Activated CD8-positive, alpha-beta T cell treated with anti-CD3 and anti-CD28 coated beads for 36 hours (primary cell): Measurements from ENCODE around the gene APOL6. TPM values are rescaled to one million over a fixed set of nuclear protein-coding genes. Genes with fewer than 3 reads are reported as not detected.
"Not testable (repeated sequence)": the region's sequence is repeated elsewhere in the genome, so short reads cannot be mapped to it uniquely, and the experiment has no call there.

ENCODE experiments used
- ATAC-seq: fragments of 200-7000 bp; cut with Tn5 transposase; one replicate; pipeline ENCODE4 v1.10.0; 2021; ENCODE audit warnings: mild to moderate bottlenecking, moderate library complexity
- CTCF ChIA-PET: fragments of 350-600 bp; sonication (Branson Sonifier 250); formaldehyde crosslinking; loops from one replicate; lab custom pipeline; 2021; ENCODE audit warnings: antibody characterized with exemption; lab: Charles Lee
- POLR2A ChIA-PET: fragments of 350-600 bp; sonication (Branson Sonifier 250); formaldehyde crosslinking; loops from one replicate; lab custom pipeline; 2021; ENCODE audit warnings: antibody characterized with exemption; lab: Charles Lee
- DNase-seq: peaks from one replicate; pipeline ENCODE4 v3.0.0-alpha.2; 2020
- H3K27ac Mint-ChIP-seq: one replicate; pipeline ENCODE4 v1.8.0; 2021; ENCODE audit warnings: mild to moderate bottlenecking, mixed read lengths
- H3K27me3 Mint-ChIP-seq: one replicate; pipeline ENCODE4 v1.8.0; 2021; ENCODE audit warnings: mixed read lengths
- H3K36me3 Mint-ChIP-seq: one replicate; pipeline ENCODE4 v1.8.0; 2021; ENCODE audit warnings: low read depth, mixed read lengths
- H3K4me1 Mint-ChIP-seq: one replicate; pipeline ENCODE4 v1.8.0; 2021; ENCODE audit warnings: low read depth, mixed read lengths
- H3K4me3 Mint-ChIP-seq: one replicate; pipeline ENCODE4 v1.8.0; 2021; ENCODE audit warnings: mild to moderate bottlenecking, moderate library complexity, mixed read lengths
- H3K9me3 Mint-ChIP-seq: one replicate; pipeline ENCODE4 v1.8.0; 2021; ENCODE audit warnings: mixed read lengths
- CTCF ChIP-seq: fragments of 200-600 bp; IDR thresholded peaks from one replicate; pipeline ENCODE4 v1.8.0; 2022; ENCODE audit warnings: antibody characterized with exemption, mild to moderate bottlenecking
- intact Hi-C: fragments of 100-400 bp; cut with micrococcal nuclease; formaldehyde crosslinking; loops from one replicate; pipeline ENCODE4 v1.10.0; 2022
- total RNA-seq, 2 experiments: library from RNA; stranded (reverse); gene quantifications; one replicate each; pipeline ENCODE4 v1.2.3, GENCODE V29; 2021

APOL6 gene
- total RNA-seq, 2 experiments from 2014 or later = 37.1 to 38.0 TPM

DNA sequence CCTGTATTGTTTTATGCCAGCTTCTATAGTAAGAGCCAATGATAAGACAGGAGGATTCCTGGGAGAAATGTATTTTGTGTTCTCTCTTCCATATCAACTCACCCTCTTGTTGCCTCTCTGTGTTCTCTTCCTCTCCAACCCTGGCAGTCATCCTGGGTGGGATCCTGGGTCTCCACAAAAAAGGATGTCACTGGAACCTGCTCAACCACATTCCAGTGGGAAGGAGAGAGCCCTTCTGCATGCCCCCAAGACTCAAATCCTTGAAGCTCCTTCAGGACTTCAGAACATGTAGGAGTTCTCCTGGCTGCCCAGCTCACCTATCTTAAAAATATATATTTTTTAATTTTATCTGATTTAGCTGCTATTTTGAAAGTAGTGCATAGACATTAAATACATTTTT is 26.1 kb downstream of the APOL6 start:
- TF ChIP-seq CTCF = no peak
- no peak overlapping the region for H3K27ac Mint-ChIP-seq
- peaks cover 10% of the 10 kb centered on the region for H3K4me1 Mint-ChIP-seq
- peaks cover 15% of the 10 kb centered on the region for H3K36me3 Mint-ChIP-seq
- no peak for ATAC-seq
- intact Hi-C loops = no loop called here
- POLR2A ChIA-PET = no interaction called here
- no peaks in the 10 kb centered on the region for H3K27me3 Mint-ChIP-seq
- H3K9me3 Mint-ChIP-seq = peaks cover 37% of the 10 kb centered on the region
- no peak overlapping the region for H3K4me3 Mint-ChIP-seq
- DNase-seq = no peak
- CTCF ChIA-PET = no interaction called here

- H3K27ac Mint-ChIP-seq, H3K27me3 Mint-ChIP-seq, ATAC-seq, H3K4me3 Mint-ChIP-seq, DNase-seq, intact Hi-C loops: not testable (repeated sequence)
- Mint-ChIP-seq H3K36me3 (peaks cover 23% of the 10 kb centered on the region), H3K4me1 (peaks cover 23% of the 10 kb centered on the region), H3K9me3 (peaks cover 43% of the 10 kb centered on the region)
- CTCF ChIA-PET = interaction anchor here (1.5 to 2.8 kb wide), 2 partner anchors 14 to 49 kb away, joined by 5 to 8 read pairs; no protein-coding TSS in a partner anchor
- POLR2A ChIA-PET = interaction anchor here (4.6 kb wide), 1 partner anchor 27 kb away, joined by 43 read pairs; the partner anchor contains the start of gene APOL6
These were observed 27.8 kb downstream of the APOL6 start for GRCh38 chr22:35676065-35676464.

- H3K36me3 Mint-ChIP-seq = peaks cover 28% of the 10 kb centered on the region
- H3K4me1 Mint-ChIP-seq = peaks cover 25% of the 10 kb centered on the region
- ATAC-seq (no peak), DNase-seq (no peak)
- TF ChIP-seq CTCF = no peak
- H3K9me3 Mint-ChIP-seq = peaks cover 45% of the 10 kb centered on the region
- intact Hi-C loops = no loop called here
- no peak overlapping the region for H3K4me3 Mint-ChIP-seq
- CTCF ChIA-PET = interaction anchor here (0.8 to 2.8 kb wide), 6 partner anchors 10 to 388 kb away, joined by 3 to 8 read pairs (median 5); partner anchors contain the start of gene APOL6
- no peak overlapping the region for H3K27ac Mint-ChIP-seq
- POLR2A ChIA-PET = interaction anchor here (0.6 to 4.6 kb wide), 4 partner anchors 9 to 45 kb away, joined by 3 to 43 read pairs (median 4); partner anchors contain the start of gene APOL6
- no peaks in the 10 kb centered on the region for H3K27me3 Mint-ChIP-seq
These were observed 29.4 kb downstream of the APOL6 start for GRCh38 chr22:35677460-35678187.

GRCh38 chr22:35678836-35679235 is 30.6 kb downstream of the APOL6 start:
- Mint-ChIP-seq H3K36me3 (peaks cover 28% of the 10 kb centered on the region), H3K4me3 (no peak overlapping the region), H3K27ac (peak overlapping the region; percentile 88), H3K9me3 (peaks cover 41% of the 10 kb centered on the region), H3K4me1 (peaks cover 25% of the 10 kb centered on the region), H3K27me3 (no peaks in the 10 kb centered on the region)
- ChIA-PET POLR2A (interaction anchor here (1.0 to 4.6 kb wide), 3 partner anchors 8 to 30 kb away, joined by 3 to 43 read pairs (median 6); partner anchors contain the start of gene APOL6), CTCF (interaction anchor here (0.8 to 2.8 kb wide), 2 partner anchors 11 to 52 kb away, joined by 3 to 8 read pairs; no protein-coding TSS in a partner anchor)
- ATAC-seq (peak; percentile 31), DNase-seq (no peak)
- intact Hi-C loops = no loop called here
- no peak for TF ChIP-seq CTCF

DNA sequence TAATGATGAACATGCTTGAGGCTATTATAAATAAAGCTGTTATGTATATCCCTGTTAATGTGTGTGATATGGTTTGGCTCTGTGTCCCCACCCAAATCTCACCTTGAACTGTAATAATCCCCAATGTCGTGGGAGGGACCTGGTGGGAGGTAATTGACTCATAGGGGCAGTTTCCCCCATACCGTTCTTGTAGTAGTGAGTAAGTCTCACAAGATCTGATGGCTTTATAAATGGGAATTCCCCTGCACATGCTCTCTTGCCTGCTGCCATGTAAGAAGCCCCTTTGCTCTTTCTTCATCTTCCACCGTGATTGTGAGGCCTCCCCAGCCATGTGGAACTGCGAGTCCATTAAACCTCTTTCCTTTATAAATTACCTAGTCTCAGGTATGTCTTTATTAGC is 31.2 kb downstream of the APOL6 start:
- DNase-seq = peak; percentile 84
- CTCF ChIA-PET, intact Hi-C loops, H3K4me3 Mint-ChIP-seq, H3K27me3 Mint-ChIP-seq: not testable (repeated sequence)
- peaks cover 25% of the 10 kb centered on the region for H3K4me1 Mint-ChIP-seq
- peak; percentile 90 for ATAC-seq
- peak overlapping the region; percentile 88 for H3K27ac Mint-ChIP-seq
- peaks cover 41% of the 10 kb centered on the region for H3K9me3 Mint-ChIP-seq
- POLR2A ChIA-PET = interaction anchor here (1.0 to 4.6 kb wide), 3 partner anchors 16 to 45 kb away, joined by 3 to 43 read pairs (median 6); partner anchors contain the start of gene APOL6
- peaks cover 28% of the 10 kb centered on the region for H3K36me3 Mint-ChIP-seq
